Spleen (tissue), 11 donors: ENCODE data around the gene DNER. TPM values are rescaled to one million over a fixed set of nuclear protein-coding genes. Genes with fewer than 3 reads are reported as not detected.

ENCODE experiments used
- DNase-seq: peaks from one replicate; pipeline ENCODE4 v3.0.0-alpha.2; 2020
- H3K27ac ChIP-seq, 8 donors: fragments of 200-600 bp; sonication (generic) in 7 of 8; 1 replicate in 4 of 8; 2 replicates in 4 of 8; pipeline versions ENCODE4 v1.5.0 to v1.8.0; 2016 to 2021; ENCODE audit warnings: inconsistent platforms in 4 of 8, mild to moderate bottlenecking in 4 of 8, moderate library complexity in 1 of 8
- H3K27me3 ChIP-seq, 7 donors: fragments of 200-600 bp; sonication (generic) in 6 of 7; replicated peaks in 1 of 7; 1 replicate in 4 of 7; 2 replicates in 3 of 7; pipeline versions ENCODE4 v1.5.0 to v1.8.0; 2016 to 2021; ENCODE audit warnings: inconsistent platforms in 3 of 7, mild to moderate bottlenecking in 1 of 7
- H3K36me3 ChIP-seq, 6 donors: fragments of 200-600 bp; sonication (generic) in 5 of 6; 1 replicate in 4 of 6; 2 replicates in 2 of 6; pipeline versions ENCODE4 v1.5.0 to v1.8.0; 2016 to 2021; ENCODE audit warnings: inconsistent platforms in 2 of 6
- H3K4me1 ChIP-seq, 6 donors: fragments of 200-600 bp; sonication (generic) in 5 of 6; 1 replicate in 3 of 6; 2 replicates in 3 of 6; pipeline versions ENCODE4 v1.5.0 to v1.8.0; 2016 to 2021; ENCODE audit warnings: inconsistent platforms in 3 of 6
- H3K4me3 ChIP-seq, 8 donors: fragments of 200-600 bp; sonication (generic) in 7 of 8; 1 replicate in 4 of 8; 2 replicates in 4 of 8; pipeline versions ENCODE4 v1.5.0 to v1.8.0; 2016 to 2021; ENCODE audit warnings: inconsistent platforms in 4 of 8, mild to moderate bottlenecking in 4 of 8, moderate library complexity in 2 of 8
- H3K9me3 ChIP-seq, 8 donors: fragments of 200-600 bp; sonication (generic) in 7 of 8; 1 replicate in 4 of 8; 2 replicates in 4 of 8; pipeline versions ENCODE4 v1.5.0 to v1.8.0; 2016 to 2021; ENCODE audit warnings: inconsistent platforms in 4 of 8
- POLR2A ChIP-seq, 3 donors: fragments of 450-650 bp; IDR thresholded peaks; one replicate each; pipeline ENCODE4 v1.5.1; 2017; ENCODE audit warnings: antibody characterized with exemption in 3 of 3, mild to moderate bottlenecking in 1 of 3
- POLR2AphosphoS5 ChIP-seq, 3 donors: sonication (generic); formaldehyde crosslinking; IDR thresholded peaks; one replicate each; pipeline ENCODE4 v1.5.1; 2017; ENCODE audit warnings: antibody characterized with exemption in 3 of 3
- WGBS, 5 donors: extraction: QIAGEN DNeasy Blood & Tissue Kit in 3 of 5; methylation state at CpG; one replicate each; pipeline versions ENCODE4 v1.1.5 to v1.1.7; 2013 to 2018; 5-methylcytosine and 5-hydroxymethylcytosine counted together
- intact Hi-C: fragments of 100-400 bp; cut with DNase I; formaldehyde crosslinking; loops from one replicate; pipeline ENCODE4 v1.15.0; 2023; ENCODE audit warnings: low total_unique reads
- polyA plus RNA-seq, 3 donors: library from polyadenylated mRNA; stranded (reverse); fragments of 200-250 nt; gene quantifications; one replicate each; pipeline ENCODE4 v1.2.1, GENCODE V29; 2013
- total RNA-seq, 7 donors: library from RNA; depleted of rRNA in 3 of 7; stranded (reverse); fragments of >200 nt in 3 of 7; fragmentation: NEBNext Ultra II Directional in 4 of 7; extraction: Animal tissue kit (Norgen Biotek cat#: 25700) in 4 of 7; gene quantifications; one replicate each; pipeline versions ENCODE4 v1.1.0 to v1.2.1, GENCODE V29; 2016 to 2021
- TF ChIP-seq, protein P1 (sequence below), 11 experiments: fragments of 200-600 bp in 7 of 11; fragments of 450-650 bp in 4 of 11; sonication (generic) in 4 of 11; IDR thresholded peaks in 8 of 11; conservative IDR thresholded peaks in 3 of 11; 1 replicate in 7 of 11; 2 replicates in 4 of 11; pipeline versions ENCODE4 v1.4.0 to v1.8.0; 2016 to 2021; ENCODE audit warnings: antibody characterized with exemption in 11 of 11, inconsistent platforms in 4 of 11, mild to moderate bottlenecking in 1 of 11
- donor health status: healthy with polysubstance abuse.
- donor health status: DM: no; HTN: no; CAD: no; lungs with moderate emphysema.
- donor health status: DM: no; HTN: no; CAD: no.
- donor health status: Bipolar disorder and iron deficiency.
- donor health status: healthy.
- donor health status: DM: no; HTN: no; CAD: no.
- donor health status: DM: yes; HTN: yes; CAD: no.

Gene DNER
- total and polyA plus RNA-seq, 10 donors, result 0.03 to 0.58 (median 0.26) TPM; not detected in 3

DNA sequence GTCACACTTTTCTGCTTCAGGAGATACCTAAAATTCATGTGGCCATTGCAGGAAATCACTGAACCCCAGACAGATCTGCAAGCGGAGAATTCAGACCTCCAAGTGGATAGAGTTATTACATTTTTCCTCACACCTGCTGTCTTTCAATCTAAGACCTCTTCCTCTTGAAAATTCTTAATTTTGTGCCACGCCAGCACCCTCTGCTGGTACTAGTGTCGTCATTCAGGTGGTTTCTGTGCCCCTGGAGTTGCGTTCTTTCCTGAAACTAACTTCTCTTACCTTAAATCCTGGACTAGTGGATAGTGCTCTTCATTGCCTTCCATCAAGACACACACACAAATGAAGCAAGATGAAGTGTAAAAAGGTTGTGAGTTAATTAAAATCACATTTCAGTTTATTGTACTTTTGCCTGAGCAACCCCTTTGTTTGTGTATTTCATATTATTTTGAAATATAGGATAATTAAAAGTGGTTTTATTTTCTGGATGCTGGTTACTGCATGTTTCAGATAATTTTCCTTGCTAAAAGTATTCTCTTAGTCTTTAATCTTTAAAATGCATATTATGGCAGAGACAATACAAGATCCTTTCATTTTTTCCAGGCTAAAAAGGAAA is 1.6 kb upstream of the DNER start:
- Histone ChIP-seq H3K36me3 (no peaks in the 10 kb centered on the region), H3K4me1 (peaks cover 9 to 30% (median 24%) of the 10 kb centered on the region in 6 donors), H3K9me3 (peaks cover 0 to 5% (median 0%) of the 10 kb centered on the region in 8 donors), H3K27me3 (peaks cover 0 to 98% (median 52%) of the 10 kb centered on the region in 7 donors), H3K4me3 (no peak overlapping the region), H3K27ac (no peak overlapping the region)
- no peak for DNase-seq
- intact Hi-C loops, result no loop called here
- TF ChIP-seq, protein P1, sequence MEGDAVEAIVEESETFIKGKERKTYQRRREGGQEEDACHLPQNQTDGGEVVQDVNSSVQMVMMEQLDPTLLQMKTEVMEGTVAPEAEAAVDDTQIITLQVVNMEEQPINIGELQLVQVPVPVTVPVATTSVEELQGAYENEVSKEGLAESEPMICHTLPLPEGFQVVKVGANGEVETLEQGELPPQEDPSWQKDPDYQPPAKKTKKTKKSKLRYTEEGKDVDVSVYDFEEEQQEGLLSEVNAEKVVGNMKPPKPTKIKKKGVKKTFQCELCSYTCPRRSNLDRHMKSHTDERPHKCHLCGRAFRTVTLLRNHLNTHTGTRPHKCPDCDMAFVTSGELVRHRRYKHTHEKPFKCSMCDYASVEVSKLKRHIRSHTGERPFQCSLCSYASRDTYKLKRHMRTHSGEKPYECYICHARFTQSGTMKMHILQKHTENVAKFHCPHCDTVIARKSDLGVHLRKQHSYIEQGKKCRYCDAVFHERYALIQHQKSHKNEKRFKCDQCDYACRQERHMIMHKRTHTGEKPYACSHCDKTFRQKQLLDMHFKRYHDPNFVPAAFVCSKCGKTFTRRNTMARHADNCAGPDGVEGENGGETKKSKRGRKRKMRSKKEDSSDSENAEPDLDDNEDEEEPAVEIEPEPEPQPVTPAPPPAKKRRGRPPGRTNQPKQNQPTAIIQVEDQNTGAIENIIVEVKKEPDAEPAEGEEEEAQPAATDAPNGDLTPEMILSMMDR (IDR thresholded peaks at IDR 0.05 in 8 of 11, conservative IDR thresholded peaks at IDR 0.05 in 3 of 11), result peak in 5 of 11 experiments; percentile 27 to 38 (median 30)
- TF ChIP-seq POLR2AphosphoS5 (IDR thresholded peaks at IDR 0.05), result no peak
- 5 to 11% (median 7%) methylated on average over 4 of the region's 4 CpGs for WGBS, 5 donors

DNA sequence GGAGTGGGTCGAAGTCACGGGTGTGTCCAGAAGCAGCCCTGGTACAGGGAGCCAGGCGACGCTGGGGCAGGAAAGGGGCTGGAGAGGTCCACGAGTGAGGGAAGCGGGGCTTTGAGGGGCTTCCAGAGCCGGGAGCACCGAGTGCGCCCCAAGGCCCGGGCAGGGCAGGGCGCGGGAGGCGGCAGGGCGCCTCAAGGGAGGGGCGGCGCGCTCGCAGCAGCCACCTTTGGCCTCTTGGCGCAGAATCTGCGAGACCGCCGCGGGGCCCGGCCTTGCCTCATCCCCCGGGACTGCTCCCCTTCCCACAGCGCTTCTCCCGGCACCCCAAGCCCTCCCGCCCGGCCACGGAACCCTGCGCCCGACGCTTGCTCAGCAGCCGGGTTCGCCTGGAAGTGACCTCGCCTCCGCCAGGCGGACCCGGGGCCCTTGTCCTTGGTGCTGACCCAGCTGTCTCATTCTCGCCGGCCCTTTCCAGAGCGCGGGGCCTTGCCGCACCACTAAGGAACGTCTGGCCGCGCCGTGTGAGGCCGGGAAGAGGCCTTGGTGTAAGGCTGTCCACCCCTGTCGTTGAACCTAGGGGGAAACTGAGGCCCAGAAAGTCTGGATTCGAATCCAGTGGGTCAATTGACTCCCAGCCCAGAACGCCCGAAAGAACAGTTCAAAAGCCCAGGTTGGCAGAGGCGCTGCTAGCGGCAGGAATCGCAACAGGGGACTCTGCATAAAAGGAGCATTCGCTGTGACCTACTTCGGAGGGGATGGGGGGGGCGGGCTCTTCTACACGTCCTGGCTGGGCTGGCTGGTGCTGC is 584 bp upstream of the DNER start:
- peak; percentile 78 for DNase-seq
- Histone ChIP-seq H3K27ac (no peak overlapping the region), H3K4me1 (peaks cover 9 to 30% (median 24%) of the 10 kb centered on the region in 6 donors), H3K36me3 (no peaks in the 10 kb centered on the region), H3K27me3 (peaks cover 0 to 99% (median 56%) of the 10 kb centered on the region in 7 donors), H3K4me3 (peak overlapping the region in 7 of 8 donors; percentile 38 to 70 (median 46)), H3K9me3 (peaks cover 0 to 5% (median 0%) of the 10 kb centered on the region in 8 donors)
- WGBS, 5 donors, result 1 to 9% (median 2%) methylated on average over 40 to 60 of the region's 60 CpGs
- intact Hi-C loops, result no loop called here
- TF ChIP-seq POLR2AphosphoS5 (IDR thresholded peaks at IDR 0.05), result peak in 1 of 3 donors; percentile 34
- TF ChIP-seq, protein P1 (IDR thresholded peaks at IDR 0.05 in 8 of 11, conservative IDR thresholded peaks at IDR 0.05 in 3 of 11), result no peak

DNA sequence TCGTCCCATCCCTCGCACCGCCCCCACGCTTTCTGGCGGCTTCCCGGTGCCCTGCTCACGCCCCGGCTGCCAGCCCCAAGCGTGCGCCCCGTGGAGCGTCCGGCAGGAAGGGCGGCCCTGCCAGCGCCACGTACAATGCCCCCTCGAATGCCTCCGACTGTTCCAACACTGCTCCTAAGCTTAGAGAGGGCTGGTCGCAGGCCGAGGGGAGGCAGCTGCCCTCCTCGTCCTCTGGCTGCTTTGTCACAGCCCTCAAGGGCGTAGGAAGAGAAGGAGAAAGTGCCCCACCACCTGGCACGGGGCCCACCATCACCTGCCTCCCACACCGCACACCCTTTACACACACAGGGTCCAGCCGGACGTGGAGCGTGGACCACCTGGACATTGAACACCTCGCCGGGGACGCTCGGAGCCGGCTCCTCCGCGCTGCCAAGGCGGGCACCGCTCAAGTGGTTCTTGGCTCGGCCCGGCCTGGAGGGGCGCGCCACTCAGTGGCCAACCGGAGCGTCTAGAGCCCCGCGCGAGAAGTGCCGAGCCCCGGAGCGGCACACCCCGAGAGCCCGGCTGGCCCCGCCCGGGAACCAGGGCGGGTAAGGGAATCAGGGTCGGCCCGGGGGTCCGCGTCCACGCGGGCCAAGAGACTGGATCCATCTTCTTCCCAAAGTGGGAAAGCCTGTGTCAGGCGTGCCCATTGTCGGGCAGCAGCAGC is 830 bp downstream of the DNER start:
- Histone ChIP-seq H3K4me3 (peak overlapping the region in 7 of 8 donors; percentile 31 to 70 (median 46)), H3K27me3 (peaks cover 0 to 95% (median 56%) of the 10 kb centered on the region in 7 donors), H3K27ac (no peak overlapping the region), H3K4me1 (peaks cover 9 to 30% (median 24%) of the 10 kb centered on the region in 6 donors), H3K9me3 (peaks cover 0 to 5% (median 0%) of the 10 kb centered on the region in 8 donors), H3K36me3 (no peaks in the 10 kb centered on the region)
- intact Hi-C loops, result no loop called here
- 2 to 19% (median 3%) methylated on average over 26 to 61 of the region's 61 CpGs for WGBS, 5 donors
- TF ChIP-seq POLR2A (IDR thresholded peaks at IDR 0.05) (no peak), POLR2AphosphoS5 (IDR thresholded peaks at IDR 0.05) (no peak)
- TF ChIP-seq, protein P1 (IDR thresholded peaks at IDR 0.05 in 8 of 11, conservative IDR thresholded peaks at IDR 0.05 in 3 of 11), result no peak
- DNase-seq, result no peak
